Measurements from ENCODE around the gene STRBP.
"Not testable (repeated sequence)": the region's sequence is repeated elsewhere in the genome, so short reads cannot be mapped to it uniquely, and the experiment has no call there.

The STRBP gene

GRCh38 chr9:123186029-123186428 lies 82.4 kb downstream of the STRBP start:
- DNase-seq = not testable (repeated sequence)

- DNase-seq = no peak
These were observed 91.4 kb downstream of the STRBP start for GRCh38 chr9:123176949-123177348.

- no peak for DNase-seq
These were observed 92.3 kb downstream of the STRBP start for GRCh38 chr9:123175854-123176629.

- peak in 1 of 2 donors; percentile 2 for DNase-seq
These were observed 93.4 kb downstream of the STRBP start for GRCh38 chr9:123174887-123175518.

GRCh38 chr9:123174079-123174478 lies 94.3 kb downstream of the STRBP start:
- DNase-seq = no peak

GRCh38 chr9:123169926-123170325 lies 98.5 kb downstream of the STRBP start:
- no peak for DNase-seq

- DNase-seq = no peak
These were observed 99.8 kb downstream of the STRBP start for GRCh38 chr9:123168586-123168985.

- no peak for DNase-seq
These were observed 100.9 kb downstream of the STRBP start for GRCh38 chr9:123167474-123167873.

GRCh38 chr9:123165813-123166212 lies 102.6 kb downstream of the STRBP start:
- no peak for DNase-seq

- DNase-seq = no peak
These were observed 104.1 kb downstream of the STRBP start for GRCh38 chr9:123164285-123164684.

- DNase-seq = no peak
These were observed 105.5 kb downstream of the STRBP start for GRCh38 chr9:123162791-123163345.

- DNase-seq = no peak
These were observed 106.0 kb downstream of the STRBP start for GRCh38 chr9:123162360-123162759.

- no peak for DNase-seq
These were observed 111.2 kb downstream of the STRBP start for GRCh38 chr9:123157221-123157620.

- DNase-seq = no peak
These were observed 117.5 kb downstream of the STRBP start for GRCh38 chr9:123150708-123151503.

GRCh38 chr9:123149067-123149466 lies 119.3 kb downstream of the STRBP start:
- no peak for DNase-seq

GRCh38 chr9:123138163-123138562 lies 130.2 kb downstream of the STRBP start:
- no peak for DNase-seq

- no peak for DNase-seq
These were observed 133.0 kb downstream of the STRBP start for GRCh38 chr9:123135430-123135829.

GRCh38 chr9:123132696-123133095 lies 135.7 kb downstream of the STRBP start:
- no peak for DNase-seq

- no peak for DNase-seq
These were observed 136.4 kb downstream of the STRBP start for GRCh38 chr9:123131993-123132392.

- no peak for DNase-seq
These were observed 137.1 kb downstream of the STRBP start for GRCh38 chr9:123131258-123131657.

- no peak for DNase-seq
These were observed 139.0 kb downstream of the STRBP start for GRCh38 chr9:123129423-123129822.

- DNase-seq = no peak
These were observed 139.8 kb downstream of the STRBP start for GRCh38 chr9:123128591-123128990.

- no peak for DNase-seq
These were observed 140.8 kb downstream of the STRBP start for GRCh38 chr9:123127512-123128075.
